OCI-LY1 (cell line): ENCODE results near the gene TMEM198.

ENCODE experiments used
- H2AFZ ChIP-seq: fragments of 200-600 bp; sonication (generic), shearing (Covaris generic); 2 replicates; pipeline ENCODE4 v1.6.0; 2014; ENCODE audit warnings: antibody characterized with exemption, mild to moderate bottlenecking, low read length
- H3F3A ChIP-seq: fragments of 200-600 bp; sonication (generic), shearing (Covaris generic); 2 replicates; pipeline ENCODE4 v1.6.0; 2014; ENCODE audit warnings: mild to moderate bottlenecking, antibody characterized with exemption, low read length, moderate library complexity; ENCODE audit not compliant: insufficient read depth
- H3K27ac ChIP-seq: fragments of 200-600 bp; sonication (generic); 2 replicates; pipeline ENCODE4 v1.5.1; 2014; ENCODE audit warnings: low read length, mixed run types, mild to moderate bottlenecking, low read depth; ENCODE audit not compliant: poor library complexity, severe bottlenecking
- H3K27me3 ChIP-seq: fragments of 200-600 bp; sonication (generic); 2 replicates; pipeline ENCODE4 v1.6.0; 2014; ENCODE audit warnings: antibody characterized with exemption, mild to moderate bottlenecking, low read length, moderate library complexity; ENCODE audit not compliant: insufficient read depth
- H3K36me3 ChIP-seq: fragments of 200-600 bp; sonication (generic); 2 replicates; pipeline ENCODE4 v1.6.1; 2014; ENCODE audit warnings: mild to moderate bottlenecking, antibody characterized with exemption, low read length, moderate library complexity, mixed read lengths; ENCODE audit not compliant: insufficient read depth
- H3K4me1 ChIP-seq: fragments of 200-600 bp; sonication (generic); 2 replicates; pipeline ENCODE4 v1.5.1; 2014; ENCODE audit warnings: mild to moderate bottlenecking, low read length, moderate library complexity; ENCODE audit not compliant: insufficient read depth, severe bottlenecking
- H3K4me2 ChIP-seq: fragments of 200-600 bp; sonication (generic), shearing (Covaris generic); 2 replicates; pipeline ENCODE4 v1.6.1; 2014; ENCODE audit warnings: low read length
- H3K4me3 ChIP-seq: fragments of 200-600 bp; sonication (generic); 2 replicates; pipeline ENCODE4 v1.5.1; 2014; ENCODE audit warnings: low read length, low read depth, mild to moderate bottlenecking, mixed read lengths; ENCODE audit not compliant: poor library complexity, severe bottlenecking
- H3K79me2 ChIP-seq: fragments of 200-600 bp; shearing (Covaris generic); 2 replicates; pipeline ENCODE4 v1.6.1; 2016; ENCODE audit warnings: mixed run types, low read length, mixed read lengths; ENCODE audit not compliant: insufficient read depth
- H3K9ac ChIP-seq: fragments of 200-600 bp; sonication (generic), shearing (Covaris generic); 2 replicates; pipeline ENCODE4 v1.6.1; 2014; ENCODE audit warnings: mild to moderate bottlenecking, low read length, mixed read lengths
- H3K9me2 ChIP-seq: fragments of 200-600 bp; sonication (generic), shearing (Covaris generic); 2 replicates; pipeline ENCODE4 v1.6.1; 2014; ENCODE audit warnings: low read depth, mild to moderate bottlenecking, low read length, mixed read lengths
- H3K9me3 ChIP-seq: fragments of 200-600 bp; shearing (Covaris generic); 2 replicates; pipeline ENCODE4 v1.6.1; 2014; ENCODE audit warnings: low read length, mixed read lengths
- H4K20me1 ChIP-seq: fragments of 200-600 bp; sonication (generic), shearing (Covaris generic); 2 replicates; pipeline ENCODE4 v1.6.0; 2016; ENCODE audit warnings: mild to moderate bottlenecking, low read length; ENCODE audit not compliant: insufficient read depth
- EZH2 ChIP-seq: fragments of 200-600 bp; sonication (generic), shearing (Covaris generic); IDR thresholded peaks from 2 replicates; pipeline ENCODE4 v1.8.0; 2017; ENCODE audit warnings: borderline replicate concordance, mixed run types, mild to moderate bottlenecking, antibody characterized with exemption, low read length, moderate library complexity, mixed read lengths
- TF ChIP-seq, protein P1 (sequence below): fragments of 200-600 bp; sonication (generic), shearing (Covaris generic); IDR thresholded peaks from 2 replicates; pipeline ENCODE4 v1.5.1; 2017; ENCODE audit warnings: mild to moderate bottlenecking, antibody characterized with exemption, low read length, moderate library complexity, mixed read lengths

TMEM198 gene

DNA sequence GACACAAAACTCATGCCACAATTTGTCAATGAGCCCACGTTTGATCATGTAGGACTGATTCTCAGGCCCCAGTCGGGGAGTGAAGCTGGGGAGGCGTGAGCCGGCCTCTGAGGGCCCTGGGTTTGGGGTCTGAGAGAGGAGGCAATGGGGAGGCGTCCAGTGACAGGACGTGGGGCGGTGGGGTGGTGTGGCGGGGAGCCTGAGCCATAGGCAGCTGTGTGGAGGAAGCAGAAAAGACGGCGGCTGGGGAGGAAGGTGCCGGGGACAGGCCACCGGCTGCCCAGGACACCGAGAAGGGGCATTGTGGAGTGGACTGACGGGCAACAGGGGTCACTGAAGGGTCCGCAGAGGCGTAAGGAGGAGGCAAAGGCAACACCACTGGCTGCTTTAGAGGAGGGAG, 7.4 kb upstream of the TMEM198 start:
- H3K4me1 ChIP-seq: no peaks in the 10 kb centered on the region

DNA sequence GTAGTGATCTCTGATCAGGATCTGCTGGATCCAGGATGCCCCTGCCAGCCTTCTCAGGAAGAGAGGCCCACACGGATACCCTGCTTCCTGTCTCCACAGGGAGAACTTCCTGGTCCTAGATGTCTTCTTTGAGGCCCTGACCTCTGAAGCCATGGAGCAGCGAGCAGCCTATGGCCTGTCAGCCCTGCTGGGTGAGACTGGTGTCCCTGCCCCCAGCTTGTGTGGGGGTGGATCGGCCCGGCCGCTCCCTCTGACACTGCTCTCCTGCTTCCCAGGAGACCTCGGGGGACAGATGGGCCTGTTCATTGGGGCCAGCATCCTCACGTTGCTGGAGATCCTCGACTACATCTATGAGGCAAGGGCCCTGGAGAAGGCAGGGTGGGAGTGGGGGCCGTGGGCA, 6.9 kb upstream of the TMEM198 start:
- H4K20me1 ChIP-seq: no peaks in the 10 kb centered on the region
- H3K4me2 ChIP-seq: no peak overlapping the region
- peaks cover 11% of the 10 kb centered on the region; the same call in 1 of the 2 replicates for H3K36me3 ChIP-seq
- H3K4me1 ChIP-seq: peaks cover 2% of the 10 kb centered on the region
- no peak overlapping the region for H3K27ac ChIP-seq
- H3K4me3 ChIP-seq: no peak overlapping the region
- H3K9ac ChIP-seq: no peak overlapping the region
- H3K27me3 ChIP-seq: peaks cover 7% of the 10 kb centered on the region; the same call in 1 of the 2 replicates
- no peaks in the 10 kb centered on the region for H3K79me2 ChIP-seq
- no peaks in the 10 kb centered on the region for H3K9me2 ChIP-seq
- no peak for TF ChIP-seq EZH2
- TF ChIP-seq, protein P1, sequence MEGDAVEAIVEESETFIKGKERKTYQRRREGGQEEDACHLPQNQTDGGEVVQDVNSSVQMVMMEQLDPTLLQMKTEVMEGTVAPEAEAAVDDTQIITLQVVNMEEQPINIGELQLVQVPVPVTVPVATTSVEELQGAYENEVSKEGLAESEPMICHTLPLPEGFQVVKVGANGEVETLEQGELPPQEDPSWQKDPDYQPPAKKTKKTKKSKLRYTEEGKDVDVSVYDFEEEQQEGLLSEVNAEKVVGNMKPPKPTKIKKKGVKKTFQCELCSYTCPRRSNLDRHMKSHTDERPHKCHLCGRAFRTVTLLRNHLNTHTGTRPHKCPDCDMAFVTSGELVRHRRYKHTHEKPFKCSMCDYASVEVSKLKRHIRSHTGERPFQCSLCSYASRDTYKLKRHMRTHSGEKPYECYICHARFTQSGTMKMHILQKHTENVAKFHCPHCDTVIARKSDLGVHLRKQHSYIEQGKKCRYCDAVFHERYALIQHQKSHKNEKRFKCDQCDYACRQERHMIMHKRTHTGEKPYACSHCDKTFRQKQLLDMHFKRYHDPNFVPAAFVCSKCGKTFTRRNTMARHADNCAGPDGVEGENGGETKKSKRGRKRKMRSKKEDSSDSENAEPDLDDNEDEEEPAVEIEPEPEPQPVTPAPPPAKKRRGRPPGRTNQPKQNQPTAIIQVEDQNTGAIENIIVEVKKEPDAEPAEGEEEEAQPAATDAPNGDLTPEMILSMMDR: no peak
- no peaks in the 10 kb centered on the region for H3F3A ChIP-seq
- no peak overlapping the region for H2AFZ ChIP-seq
- H3K9me3 ChIP-seq: no peaks in the 10 kb centered on the region

More for the DNA sequence above, 7.4 kb upstream of the TMEM198 start:
- H3K27ac ChIP-seq: no peak overlapping the region
- H3K9me3 ChIP-seq: no peaks in the 10 kb centered on the region
- no peak overlapping the region for H3K4me2 ChIP-seq
- H3F3A ChIP-seq: no peaks in the 10 kb centered on the region
- peaks cover 7% of the 10 kb centered on the region; the same call in 1 of the 2 replicates for H3K27me3 ChIP-seq
- H3K4me3 ChIP-seq: no peak overlapping the region
- H3K79me2 ChIP-seq: no peaks in the 10 kb centered on the region
- H3K36me3 ChIP-seq: peaks cover 11% of the 10 kb centered on the region; the same call in 1 of the 2 replicates
- H2AFZ ChIP-seq: no peak overlapping the region
- H3K9ac ChIP-seq: no peak overlapping the region
- no peaks in the 10 kb centered on the region for H3K9me2 ChIP-seq
- no peaks in the 10 kb centered on the region for H4K20me1 ChIP-seq
- TF ChIP-seq, protein P1: no peak
- TF ChIP-seq EZH2: no peak

DNA sequence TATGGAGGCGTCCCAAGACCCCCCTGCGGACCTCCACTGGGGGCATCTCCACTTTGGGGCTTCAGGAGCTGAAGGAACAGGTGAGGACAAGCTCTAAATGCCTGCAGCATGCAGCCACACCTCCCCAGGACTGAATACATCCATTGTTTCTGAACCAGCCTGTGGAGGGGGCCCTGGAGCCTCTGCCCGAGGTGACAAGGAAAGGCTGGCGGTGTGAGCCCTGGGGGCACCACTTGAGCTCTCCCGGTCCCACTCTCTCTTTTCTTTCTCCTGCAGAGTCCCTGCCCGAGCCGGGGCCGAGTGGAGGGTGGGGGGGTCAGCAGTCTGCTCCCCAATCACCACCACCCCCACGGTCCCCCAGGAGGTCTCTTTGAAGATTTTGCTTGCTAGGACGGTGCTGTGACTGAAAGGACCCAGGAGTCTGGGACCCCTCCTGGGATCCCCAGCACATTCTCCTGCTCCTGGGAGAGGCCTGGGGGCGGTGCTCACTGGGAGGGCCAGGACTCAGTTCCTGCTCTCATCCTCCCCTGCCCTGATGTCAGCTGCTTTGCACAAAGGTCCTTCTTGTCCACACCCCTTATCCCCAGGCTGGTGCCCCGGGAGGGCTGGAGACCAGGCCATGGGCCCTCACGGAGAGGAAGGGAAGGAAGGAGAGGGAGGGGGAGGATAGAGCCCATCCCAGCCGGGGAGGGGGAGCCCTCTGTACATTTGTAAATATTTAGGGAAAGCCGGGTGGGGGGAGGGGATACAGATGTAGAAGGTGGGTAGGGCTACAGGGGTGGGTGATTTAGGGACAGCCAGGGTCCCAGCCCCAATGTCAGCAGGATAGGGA, 6.0 kb upstream of the TMEM198 start:
- no peak overlapping the region for H3K4me2 ChIP-seq
- no peak overlapping the region for H2AFZ ChIP-seq
- H3K9ac ChIP-seq: no peak overlapping the region
- H3K79me2 ChIP-seq: no peaks in the 10 kb centered on the region
- H4K20me1 ChIP-seq: no peaks in the 10 kb centered on the region
- H3K9me2 ChIP-seq: no peaks in the 10 kb centered on the region
- no peak overlapping the region for H3K27ac ChIP-seq
- no peaks in the 10 kb centered on the region for H3F3A ChIP-seq
- TF ChIP-seq, protein P1: no peak
- TF ChIP-seq EZH2: no peak
- no peak overlapping the region for H3K4me3 ChIP-seq
- H3K27me3 ChIP-seq: peaks cover 4% of the 10 kb centered on the region; the same call in 1 of the 2 replicates
- H3K4me1 ChIP-seq: peaks cover 8% of the 10 kb centered on the region
- H3K36me3 ChIP-seq: peaks cover 11% of the 10 kb centered on the region; the same call in 1 of the 2 replicates
- no peaks in the 10 kb centered on the region for H3K9me3 ChIP-seq
